ENCODE results near the gene RABGAP1L.

DNA sequence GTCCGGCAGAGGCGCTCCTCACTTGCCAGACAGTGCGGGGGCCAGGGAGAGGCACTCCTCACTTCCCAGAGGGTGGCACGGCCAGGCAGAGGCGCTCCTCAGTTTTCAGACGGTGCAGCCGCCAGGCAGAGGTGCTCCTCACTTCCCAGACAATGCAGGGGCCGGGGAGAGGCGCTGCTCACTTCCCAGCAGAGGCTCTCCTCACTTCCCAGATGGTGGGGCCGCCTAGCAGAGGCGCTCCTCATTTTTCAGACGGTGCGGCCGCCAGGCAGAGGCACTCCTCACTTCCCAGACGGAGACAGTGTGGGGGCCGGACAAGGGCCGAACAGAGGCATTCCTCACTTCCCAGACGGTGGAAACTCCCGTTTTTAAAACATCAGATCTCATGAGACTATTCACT is 602.0 kb downstream of the RABGAP1L start:
- no peak for TF ChIP-seq POLR2A (IDR thresholded peaks at IDR 0.05; ENCODE audit: low read length)
- no peak for TF ChIP-seq GATA1 (IDR thresholded peaks at IDR 0.05; ENCODE audit: low read depth, low read length)

All from erythroblast (primary cell).